ENCODE results near the gene NDRG3. TPM values are rescaled to one million over a fixed set of nuclear protein-coding genes. Genes with fewer than 3 reads are reported as not detected.
"Not testable (repeated sequence)": the region's sequence is repeated elsewhere in the genome, so short reads cannot be mapped to it uniquely, and the experiment has no call there.

Gene NDRG3
- total RNA-seq, 1 donor from 2014 or later = 24.7 TPM

- H3K4me1 Mint-ChIP-seq (ENCODE audit: low read depth) = peaks cover 12% of the 10 kb centered on the region
- peaks cover 4% of the 10 kb centered on the region for H3K36me3 Mint-ChIP-seq (ENCODE audit: insufficient read depth)
- no peaks in the 10 kb centered on the region for H3K9me3 Mint-ChIP-seq (ENCODE audit: low read depth)
- H3K27me3 Mint-ChIP-seq = no peaks in the 10 kb centered on the region
- DNase-seq (ENCODE audit: low spot score, unreplicated experiment) = peak; percentile 83
- TF ChIP-seq CTCF (IDR thresholded peaks at IDR 0.05; ENCODE audit: unreplicated experiment) = no peak
- peak overlapping the region; percentile 85 for H3K4me3 Mint-ChIP-seq (ENCODE audit: low read depth)
- H3K27ac Mint-ChIP-seq = peak overlapping the region; percentile 92
Measured at GRCh38 chr20:36676701-36677421, 69.0 kb downstream of the NDRG3 start.

GRCh38 chr20:36675545-36675944 lies 70.3 kb downstream of the NDRG3 start:
- peak overlapping the region; percentile 38 for H3K4me3 Mint-ChIP-seq (ENCODE audit: low read depth)
- not testable (repeated sequence) for H3K27ac Mint-ChIP-seq; H3K36me3 Mint-ChIP-seq (ENCODE audit: insufficient read depth); H3K9me3 Mint-ChIP-seq (ENCODE audit: low read depth); H3K27me3 Mint-ChIP-seq; DNase-seq (ENCODE audit: low spot score, unreplicated experiment)
- peaks cover 15% of the 10 kb centered on the region for H3K4me1 Mint-ChIP-seq (ENCODE audit: low read depth)

GRCh38 chr20:36672991-36673390 lies 72.9 kb downstream of the NDRG3 start:
- no peak for DNase-seq (ENCODE audit: low spot score, unreplicated experiment)
- Mint-ChIP-seq H3K9me3 (ENCODE audit: low read depth) (no peaks in the 10 kb centered on the region), H3K36me3 (ENCODE audit: insufficient read depth) (no peaks in the 10 kb centered on the region), H3K27ac (no peak overlapping the region), H3K27me3 (no peaks in the 10 kb centered on the region), H3K4me1 (ENCODE audit: low read depth) (peaks cover 14% of the 10 kb centered on the region), H3K4me3 (ENCODE audit: low read depth) (no peak overlapping the region)
- no peak for TF ChIP-seq CTCF (IDR thresholded peaks at IDR 0.05; ENCODE audit: unreplicated experiment)

GRCh38 chr20:36670665-36671357 lies 75.1 kb downstream of the NDRG3 start:
- Mint-ChIP-seq H3K27me3 (no peaks in the 10 kb centered on the region), H3K27ac (peak overlapping the region; percentile 5), H3K4me1 (ENCODE audit: low read depth) (peaks cover 7% of the 10 kb centered on the region), H3K36me3 (ENCODE audit: insufficient read depth) (no peaks in the 10 kb centered on the region), H3K9me3 (ENCODE audit: low read depth) (no peaks in the 10 kb centered on the region), H3K4me3 (ENCODE audit: low read depth) (no peak overlapping the region)
- DNase-seq (ENCODE audit: low spot score, unreplicated experiment) = no peak
- TF ChIP-seq CTCF (IDR thresholded peaks at IDR 0.05; ENCODE audit: unreplicated experiment) = no peak

- H3K27ac Mint-ChIP-seq = no peak overlapping the region
- H3K4me1 Mint-ChIP-seq (ENCODE audit: low read depth) = peaks cover 3% of the 10 kb centered on the region
- H3K9me3 Mint-ChIP-seq (ENCODE audit: low read depth) = no peaks in the 10 kb centered on the region
- TF ChIP-seq CTCF (IDR thresholded peaks at IDR 0.05; ENCODE audit: unreplicated experiment) = no peak
- no peak overlapping the region for H3K4me3 Mint-ChIP-seq (ENCODE audit: low read depth)
- peaks cover 2% of the 10 kb centered on the region for H3K36me3 Mint-ChIP-seq (ENCODE audit: insufficient read depth)
- H3K27me3 Mint-ChIP-seq = no peaks in the 10 kb centered on the region
- no peak for DNase-seq (ENCODE audit: low spot score, unreplicated experiment)
Measured at GRCh38 chr20:36666181-36666740, 79.6 kb downstream of the NDRG3 start.

All from progenitor cell of endocrine pancreas (in vitro differentiated cells).